Dendritic cell treated with granulocyte-macrophage colony-stimulating factor and Interleukin-4, amounts not matched to agents 40 ng/mL and 50 ng/mL, for 4 days (primary cell): ENCODE data around the gene ZMYND12.

Source experiments
- H3K27ac Mint-ChIP-seq: one replicate; pipeline ENCODE4 v1.8.0; 2022; ENCODE audit warnings: mild to moderate bottlenecking, mixed read lengths
- H3K27me3 Mint-ChIP-seq: one replicate; pipeline ENCODE4 v1.8.0; 2022; ENCODE audit warnings: mild to moderate bottlenecking, mixed read lengths
- H3K36me3 Mint-ChIP-seq: one replicate; pipeline ENCODE4 v1.8.0; 2022; ENCODE audit warnings: low read depth, mixed read lengths
- H3K4me1 Mint-ChIP-seq: one replicate; pipeline ENCODE4 v1.8.0; 2022; ENCODE audit warnings: low read depth, mixed read lengths
- H3K4me3 Mint-ChIP-seq: one replicate; pipeline ENCODE4 v1.8.0; 2022; ENCODE audit warnings: mild to moderate bottlenecking, moderate library complexity, mixed read lengths
- H3K9me3 Mint-ChIP-seq: one replicate; pipeline ENCODE4 v1.8.0; 2022; ENCODE audit warnings: mixed read lengths
- intact Hi-C: fragments of 100-400 bp; cut with micrococcal nuclease; formaldehyde crosslinking; loops from one replicate; pipeline ENCODE4 v1.15.0; 2022

The ZMYND12 gene

GRCh38 chr1:42429603-42430002 is 26.2 kb downstream of the ZMYND12 start:
- Mint-ChIP-seq H3K9me3 (no peaks in the 10 kb centered on the region), H3K36me3 (no peaks in the 10 kb centered on the region), H3K27me3 (no peaks in the 10 kb centered on the region), H3K4me1 (peaks cover 5% of the 10 kb centered on the region), H3K4me3 (no peak overlapping the region), H3K27ac (no peak overlapping the region)
- intact Hi-C loops = no loop called here

GRCh38 chr1:42427240-42427639 is 28.6 kb downstream of the ZMYND12 start:
- no peak overlapping the region for H3K4me3 Mint-ChIP-seq
- H3K9me3 Mint-ChIP-seq = no peaks in the 10 kb centered on the region
- H3K27me3 Mint-ChIP-seq = no peaks in the 10 kb centered on the region
- intact Hi-C loops = no loop called here
- peaks cover 5% of the 10 kb centered on the region for H3K4me1 Mint-ChIP-seq
- no peak overlapping the region for H3K27ac Mint-ChIP-seq
- H3K36me3 Mint-ChIP-seq = no peaks in the 10 kb centered on the region

GRCh38 chr1:42424201-42424600 is 31.6 kb downstream of the ZMYND12 start:
- H3K27me3 Mint-ChIP-seq = peaks cover 2% of the 10 kb centered on the region
- no peak overlapping the region for H3K4me3 Mint-ChIP-seq
- intact Hi-C loops = no loop called here
- H3K9me3 Mint-ChIP-seq = no peaks in the 10 kb centered on the region
- H3K4me1 Mint-ChIP-seq = no peaks in the 10 kb centered on the region
- H3K36me3 Mint-ChIP-seq = no peaks in the 10 kb centered on the region
- no peak overlapping the region for H3K27ac Mint-ChIP-seq

GRCh38 chr1:42423681-42424080 is 32.1 kb downstream of the ZMYND12 start:
- peaks cover 2% of the 10 kb centered on the region for H3K27me3 Mint-ChIP-seq
- H3K27ac Mint-ChIP-seq = no peak overlapping the region
- H3K4me3 Mint-ChIP-seq = no peak overlapping the region
- intact Hi-C loops = no loop called here
- no peaks in the 10 kb centered on the region for H3K4me1 Mint-ChIP-seq
- H3K9me3 Mint-ChIP-seq = no peaks in the 10 kb centered on the region
- H3K36me3 Mint-ChIP-seq = no peaks in the 10 kb centered on the region

GRCh38 chr1:42422737-42423136 is 33.1 kb downstream of the ZMYND12 start:
- Mint-ChIP-seq H3K9me3 (no peaks in the 10 kb centered on the region), H3K27ac (no peak overlapping the region), H3K27me3 (peaks cover 2% of the 10 kb centered on the region), H3K4me3 (no peak overlapping the region), H3K36me3 (no peaks in the 10 kb centered on the region), H3K4me1 (no peaks in the 10 kb centered on the region)
- intact Hi-C loops = no loop called here

GRCh38 chr1:42420911-42421585 is 34.8 kb downstream of the ZMYND12 start:
- H3K4me1 Mint-ChIP-seq = no peaks in the 10 kb centered on the region
- H3K9me3 Mint-ChIP-seq = no peaks in the 10 kb centered on the region
- no peak overlapping the region for H3K27ac Mint-ChIP-seq
- intact Hi-C loops = no loop called here
- peaks cover 2% of the 10 kb centered on the region for H3K27me3 Mint-ChIP-seq
- H3K4me3 Mint-ChIP-seq = no peak overlapping the region
- H3K36me3 Mint-ChIP-seq = no peaks in the 10 kb centered on the region

- H3K4me1 Mint-ChIP-seq = no peaks in the 10 kb centered on the region
- H3K9me3 Mint-ChIP-seq = no peaks in the 10 kb centered on the region
- H3K27ac Mint-ChIP-seq = no peak overlapping the region
- H3K36me3 Mint-ChIP-seq = no peaks in the 10 kb centered on the region
- intact Hi-C loops = no loop called here
- H3K4me3 Mint-ChIP-seq = no peak overlapping the region
- peaks cover 2% of the 10 kb centered on the region for H3K27me3 Mint-ChIP-seq
These were observed 35.7 kb downstream of the ZMYND12 start for GRCh38 chr1:42420121-42420520.

- intact Hi-C loops = no loop called here
- no peaks in the 10 kb centered on the region for H3K36me3 Mint-ChIP-seq
- no peak overlapping the region for H3K4me3 Mint-ChIP-seq
- H3K9me3 Mint-ChIP-seq = no peaks in the 10 kb centered on the region
- H3K4me1 Mint-ChIP-seq = no peaks in the 10 kb centered on the region
- peaks cover 2% of the 10 kb centered on the region for H3K27me3 Mint-ChIP-seq
- H3K27ac Mint-ChIP-seq = no peak overlapping the region
These were observed 36.5 kb downstream of the ZMYND12 start for GRCh38 chr1:42419126-42419821.

GRCh38 chr1:42418516-42418915 is 37.3 kb downstream of the ZMYND12 start:
- Mint-ChIP-seq H3K4me3 (no peak overlapping the region), H3K9me3 (no peaks in the 10 kb centered on the region), H3K36me3 (no peaks in the 10 kb centered on the region), H3K4me1 (no peaks in the 10 kb centered on the region), H3K27me3 (peaks cover 2% of the 10 kb centered on the region), H3K27ac (no peak overlapping the region)
- intact Hi-C loops = no loop called here

- Mint-ChIP-seq H3K27ac (no peak overlapping the region), H3K36me3 (no peaks in the 10 kb centered on the region), H3K9me3 (no peaks in the 10 kb centered on the region), H3K4me3 (no peak overlapping the region), H3K4me1 (no peaks in the 10 kb centered on the region), H3K27me3 (peaks cover 2% of the 10 kb centered on the region)
- intact Hi-C loops = no loop called here
These were observed 38.7 kb downstream of the ZMYND12 start for GRCh38 chr1:42417166-42417565.

- H3K27ac Mint-ChIP-seq = no peak overlapping the region
- no peak overlapping the region for H3K4me3 Mint-ChIP-seq
- no peaks in the 10 kb centered on the region for H3K36me3 Mint-ChIP-seq
- peaks cover 2% of the 10 kb centered on the region for H3K27me3 Mint-ChIP-seq
- no peaks in the 10 kb centered on the region for H3K9me3 Mint-ChIP-seq
- intact Hi-C loops = no loop called here
- H3K4me1 Mint-ChIP-seq = no peaks in the 10 kb centered on the region
These were observed 41.0 kb downstream of the ZMYND12 start for GRCh38 chr1:42414551-42415496.

- Mint-ChIP-seq H3K27ac (no peak overlapping the region), H3K4me3 (no peak overlapping the region), H3K36me3 (no peaks in the 10 kb centered on the region), H3K27me3 (peaks cover 4% of the 10 kb centered on the region), H3K4me1 (no peaks in the 10 kb centered on the region), H3K9me3 (no peaks in the 10 kb centered on the region)
- intact Hi-C loops = no loop called here
These were observed 51.9 kb downstream of the ZMYND12 start for GRCh38 chr1:42403880-42404400.

GRCh38 chr1:42399315-42400100 is 56.3 kb downstream of the ZMYND12 start:
- Mint-ChIP-seq H3K27ac (no peak overlapping the region), H3K4me3 (no peak overlapping the region), H3K27me3 (no peaks in the 10 kb centered on the region), H3K9me3 (no peaks in the 10 kb centered on the region), H3K4me1 (no peaks in the 10 kb centered on the region), H3K36me3 (no peaks in the 10 kb centered on the region)
- intact Hi-C loops = no loop called here
